ENCODE data around the gene ADGRD2. TPM values are rescaled to one million over a fixed set of nuclear protein-coding genes. Genes with fewer than 3 reads are reported as not detected.

Gene ADGRD2
- total and polyA plus RNA-seq, 9 of the 15 experiments (the other 6 are each of a cell fraction or from before 2014, with no cell fraction given): not detected

DNA sequence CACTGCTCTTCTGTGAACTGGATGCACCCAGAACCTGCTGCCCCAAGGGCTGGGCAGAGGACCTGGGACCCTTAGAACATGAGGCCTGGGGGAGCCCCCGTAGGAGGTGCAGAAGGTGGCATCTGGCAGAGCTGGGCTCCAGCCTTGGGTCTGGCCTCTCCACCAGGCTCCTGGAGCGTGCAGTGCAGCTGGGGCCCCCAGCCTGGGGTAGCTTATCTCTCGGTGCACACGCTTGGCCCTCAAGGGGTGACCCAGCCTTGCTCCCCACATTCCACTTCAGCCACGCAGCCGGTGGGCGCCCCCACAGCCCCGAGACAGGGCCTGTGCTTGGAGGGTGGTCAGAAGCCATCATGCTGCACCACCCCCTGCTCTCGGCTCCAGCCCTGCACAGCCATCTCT lies 62.6 kb downstream of the ADGRD2 start (continued):
- TF ChIP-seq HMG20A (CRISPR knock-in tag; conservative IDR thresholded peaks at IDR 0.05) (no peak), PHB (CRISPR knock-in tag; IDR thresholded peaks at IDR 0.05) (no peak), TBL1XR1 (IDR thresholded peaks at IDR 0.05; ENCODE audit: low read length in 2 of 2) (no peak), NCOR1 (IDR thresholded peaks at IDR 0.05) (peak; percentile 47; the same call in 1 of the 2 replicates), KAT7 (CRISPR knock-in tag; IDR thresholded peaks at IDR 0.05; ENCODE audit: borderline replicate concordance) (no peak; the same call in 1 of the 2 replicates), ILF3 (IDR thresholded peaks at IDR 0.05; ENCODE audit: borderline replicate concordance) (no peak), MXI1 (IDR thresholded peaks at IDR 0.05; ENCODE audit: low read depth, low read length) (no peak), CREB1 (IDR thresholded peaks at IDR 0.05) (no peak), CREB1 (CRISPR knock-in tag; IDR thresholded peaks at IDR 0.05) (no peak), PTRF (tag; IDR thresholded peaks at IDR 0.05) (no peak), TEAD4 (IDR thresholded peaks at IDR 0.05; ENCODE audit: low read length) (0 out of 2 replicates have a peak, but pooled peaks have one; percentile 33), TEAD4 (CRISPR knock-in tag; IDR thresholded peaks at IDR 0.05; ENCODE audit: borderline replicate concordance) (no peak), HDAC2 (IDR thresholded peaks at IDR 0.05) (no peak), U2AF2 (optimal IDR thresholded peaks at IDR 0.05; ENCODE audit: low read depth, low read length) (no peak), TCF3 (CRISPR knock-in tag; IDR thresholded peaks at IDR 0.05) (peak; percentile 63; the same call in 1 of the 2 replicates), CHCHD3 (CRISPR knock-in tag; IDR thresholded peaks at IDR 0.05) (no peak), TAF7 (tag; IDR thresholded peaks at IDR 0.05) (no peak), EZH2 (IDR thresholded peaks at IDR 0.05; ENCODE audit: borderline replicate concordance, low read depth, low read length) (no peak), BCL6 (CRISPR knock-in tag; IDR thresholded peaks at IDR 0.05) (no peak), SMAD4 (CRISPR knock-in tag; conservative IDR thresholded peaks at IDR 0.05) (0 out of 2 replicates have a peak, but pooled peaks have one; percentile 7), NFIX (CRISPR knock-in tag; IDR thresholded peaks at IDR 0.05; ENCODE audit: low read depth) (no peak), ZC3H8 (IDR thresholded peaks at IDR 0.05) (no peak), SREBF1 (IDR thresholded peaks at IDR 0.05; ENCODE audit: borderline replicate concordance, low read depth, low read length) (no peak)
- TF ChIP-seq, protein P1, sequence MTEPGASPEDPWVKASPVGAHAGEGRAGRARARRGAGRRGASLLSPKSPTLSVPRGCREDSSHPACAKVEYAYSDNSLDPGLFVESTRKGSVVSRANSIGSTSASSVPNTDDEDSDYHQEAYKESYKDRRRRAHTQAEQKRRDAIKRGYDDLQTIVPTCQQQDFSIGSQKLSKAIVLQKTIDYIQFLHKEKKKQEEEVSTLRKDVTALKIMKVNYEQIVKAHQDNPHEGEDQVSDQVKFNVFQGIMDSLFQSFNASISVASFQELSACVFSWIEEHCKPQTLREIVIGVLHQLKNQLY (CRISPR knock-in tag; conservative IDR thresholded peaks at IDR 0.05): no peak
- TF ChIP-seq, protein P2, sequence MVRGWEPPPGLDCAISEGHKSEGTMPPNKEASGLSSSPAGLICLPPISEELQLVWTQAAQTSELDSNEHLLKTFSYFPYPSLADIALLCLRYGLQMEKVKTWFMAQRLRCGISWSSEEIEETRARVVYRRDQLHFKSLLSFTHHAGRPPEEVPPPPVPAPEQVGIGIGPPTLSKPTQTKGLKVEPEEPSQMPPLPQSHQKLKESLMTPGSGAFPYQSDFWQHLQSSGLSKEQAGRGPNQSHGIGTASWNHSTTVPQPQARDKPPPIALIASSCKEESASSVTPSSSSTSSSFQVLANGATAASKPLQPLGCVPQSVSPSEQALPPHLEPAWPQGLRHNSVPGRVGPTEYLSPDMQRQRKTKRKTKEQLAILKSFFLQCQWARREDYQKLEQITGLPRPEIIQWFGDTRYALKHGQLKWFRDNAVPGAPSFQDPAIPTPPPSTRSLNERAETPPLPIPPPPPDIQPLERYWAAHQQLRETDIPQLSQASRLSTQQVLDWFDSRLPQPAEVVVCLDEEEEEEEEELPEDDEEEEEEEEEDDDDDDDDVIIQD (CRISPR knock-in tag; IDR thresholded peaks at IDR 0.05): no peak
- TF ChIP-seq, protein P3, sequence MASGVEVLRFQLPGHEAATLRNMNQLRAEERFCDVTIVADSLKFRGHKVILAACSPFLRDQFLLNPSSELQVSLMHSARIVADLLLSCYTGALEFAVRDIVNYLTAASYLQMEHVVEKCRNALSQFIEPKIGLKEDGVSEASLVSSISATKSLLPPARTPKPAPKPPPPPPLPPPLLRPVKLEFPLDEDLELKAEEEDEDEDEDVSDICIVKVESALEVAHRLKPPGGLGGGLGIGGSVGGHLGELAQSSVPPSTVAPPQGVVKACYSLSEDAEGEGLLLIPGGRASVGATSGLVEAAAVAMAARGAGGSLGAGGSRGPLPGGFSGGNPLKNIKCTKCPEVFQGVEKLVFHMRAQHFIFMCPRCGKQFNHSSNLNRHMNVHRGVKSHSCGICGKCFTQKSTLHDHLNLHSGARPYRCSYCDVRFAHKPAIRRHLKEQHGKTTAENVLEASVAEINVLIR (CRISPR knock-in tag; IDR thresholded peaks at IDR 0.05): no peak
- TF ChIP-seq, protein P4, sequence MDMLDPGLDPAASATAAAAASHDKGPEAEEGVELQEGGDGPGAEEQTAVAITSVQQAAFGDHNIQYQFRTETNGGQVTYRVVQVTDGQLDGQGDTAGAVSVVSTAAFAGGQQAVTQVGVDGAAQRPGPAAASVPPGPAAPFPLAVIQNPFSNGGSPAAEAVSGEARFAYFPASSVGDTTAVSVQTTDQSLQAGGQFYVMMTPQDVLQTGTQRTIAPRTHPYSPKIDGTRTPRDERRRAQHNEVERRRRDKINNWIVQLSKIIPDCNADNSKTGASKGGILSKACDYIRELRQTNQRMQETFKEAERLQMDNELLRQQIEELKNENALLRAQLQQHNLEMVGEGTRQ (CRISPR knock-in tag; IDR thresholded peaks at IDR 0.05): no peak
- TF ChIP-seq, protein P5, sequence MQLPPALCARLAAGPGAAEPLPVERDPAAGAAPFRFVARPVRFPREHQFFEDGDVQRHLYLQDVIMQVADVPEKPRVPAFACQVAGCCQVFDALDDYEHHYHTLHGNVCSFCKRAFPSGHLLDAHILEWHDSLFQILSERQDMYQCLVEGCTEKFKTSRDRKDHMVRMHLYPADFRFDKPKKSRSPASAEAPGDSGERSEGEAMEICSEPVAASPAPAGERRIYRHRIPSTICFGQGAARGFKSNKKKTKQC (CRISPR knock-in tag; IDR thresholded peaks at IDR 0.05): no peak

All from K562 (cell line).